Measurements from ENCODE around the gene CDCA4. TPM values are rescaled to one million over a fixed set of nuclear protein-coding genes. Genes with fewer than 3 reads are reported as not detected.

Gene CDCA4
- total RNA-seq, 4 donors from 2014 or later: 15.3 to 35.0 (median 23.3) TPM

DNA sequence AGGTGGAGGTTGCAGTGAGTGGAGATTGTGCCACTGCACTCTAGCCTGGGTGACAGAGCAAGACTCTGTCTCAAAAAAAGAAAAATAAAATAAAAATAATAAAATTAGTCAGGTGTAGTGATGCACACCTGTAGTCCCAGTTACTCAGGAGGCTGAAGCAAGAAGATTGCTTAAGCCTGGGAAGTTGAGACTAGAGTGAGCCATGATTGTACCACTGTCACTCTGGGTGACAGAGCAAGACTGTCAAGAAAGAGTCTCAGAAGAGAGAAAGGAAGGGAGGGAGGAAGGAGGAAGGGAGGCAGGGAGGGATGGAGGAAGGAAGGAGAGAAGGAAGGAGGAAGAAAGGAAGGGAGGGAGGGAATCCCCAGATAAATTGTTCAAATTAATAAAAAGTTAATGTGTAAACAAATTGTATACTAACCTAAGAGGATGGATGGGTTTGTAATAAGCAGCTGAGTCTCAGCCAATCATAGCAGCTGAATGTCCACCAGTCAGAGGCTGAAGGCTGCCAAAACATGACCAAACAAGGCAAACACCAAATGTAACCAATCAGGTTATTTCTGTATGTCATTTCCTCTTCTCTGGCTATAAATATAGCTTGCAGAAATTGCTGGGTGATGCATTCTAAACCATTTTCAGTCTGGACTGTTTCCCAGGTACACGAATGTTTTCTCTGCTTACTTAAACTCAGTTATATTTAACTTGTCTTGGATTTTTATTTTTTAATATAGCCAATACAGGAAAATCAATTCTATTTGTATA is 6.1 kb upstream of the CDCA4 start:
- TF ChIP-seq, protein P1, sequence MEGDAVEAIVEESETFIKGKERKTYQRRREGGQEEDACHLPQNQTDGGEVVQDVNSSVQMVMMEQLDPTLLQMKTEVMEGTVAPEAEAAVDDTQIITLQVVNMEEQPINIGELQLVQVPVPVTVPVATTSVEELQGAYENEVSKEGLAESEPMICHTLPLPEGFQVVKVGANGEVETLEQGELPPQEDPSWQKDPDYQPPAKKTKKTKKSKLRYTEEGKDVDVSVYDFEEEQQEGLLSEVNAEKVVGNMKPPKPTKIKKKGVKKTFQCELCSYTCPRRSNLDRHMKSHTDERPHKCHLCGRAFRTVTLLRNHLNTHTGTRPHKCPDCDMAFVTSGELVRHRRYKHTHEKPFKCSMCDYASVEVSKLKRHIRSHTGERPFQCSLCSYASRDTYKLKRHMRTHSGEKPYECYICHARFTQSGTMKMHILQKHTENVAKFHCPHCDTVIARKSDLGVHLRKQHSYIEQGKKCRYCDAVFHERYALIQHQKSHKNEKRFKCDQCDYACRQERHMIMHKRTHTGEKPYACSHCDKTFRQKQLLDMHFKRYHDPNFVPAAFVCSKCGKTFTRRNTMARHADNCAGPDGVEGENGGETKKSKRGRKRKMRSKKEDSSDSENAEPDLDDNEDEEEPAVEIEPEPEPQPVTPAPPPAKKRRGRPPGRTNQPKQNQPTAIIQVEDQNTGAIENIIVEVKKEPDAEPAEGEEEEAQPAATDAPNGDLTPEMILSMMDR (IDR thresholded peaks at IDR 0.05): no peak
- no peak for TF ChIP-seq POLR2A (IDR thresholded peaks at IDR 0.05)
- Histone ChIP-seq H3K27me3 (no peaks in the 10 kb centered on the region), H3K4me3 (no peak overlapping the region), H3K27ac (peak overlapping the region in 3 of 4 donors; percentile 48 to 68 (median 59)), H3K36me3 (no peaks in the 10 kb centered on the region), H3K4me1 (peaks cover under 1 to 48% (median 3%) of the 10 kb centered on the region in 3 donors), H3K9me3 (no peaks in the 10 kb centered on the region)
- no peak for DNase-seq
- intact Hi-C loops (cut with DNase I): no loop called here
- 17 to 25% methylated on average over 1 of the region's 1 CpG for WGBS, 2 donors

DNA sequence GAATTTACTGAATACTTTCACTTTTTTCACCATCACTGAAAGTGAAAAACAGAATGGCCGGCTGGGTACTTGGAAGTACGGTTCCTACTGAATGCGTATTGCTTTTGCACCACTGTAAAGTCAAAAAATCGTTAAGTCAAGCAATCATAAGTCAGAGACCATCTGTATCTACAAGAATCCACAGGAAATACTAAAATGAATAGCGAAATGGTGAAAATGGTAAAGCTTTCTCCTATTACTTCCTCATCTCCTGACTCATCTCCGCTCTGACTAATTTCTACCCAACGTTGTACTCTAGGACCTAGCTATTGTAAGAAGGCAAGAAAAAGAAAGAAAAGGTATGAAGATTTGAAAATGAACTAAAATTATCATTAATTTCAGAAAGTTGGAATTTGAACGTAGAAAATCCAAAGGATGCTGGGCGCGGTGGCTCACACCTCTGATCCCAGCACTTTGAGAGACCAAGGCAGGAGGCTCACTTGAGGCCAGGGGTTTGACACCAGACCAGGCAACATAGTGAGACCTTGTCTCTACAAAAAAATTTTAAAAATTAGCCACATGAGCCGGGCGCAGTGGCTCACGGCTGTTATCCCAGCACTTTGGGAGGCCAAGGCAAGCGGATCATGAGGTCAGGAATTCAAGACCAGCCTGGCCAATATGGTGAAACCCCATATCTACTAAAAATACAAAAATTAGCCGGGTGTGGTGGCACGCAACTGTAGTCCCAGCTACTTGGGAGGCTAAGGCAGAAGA is 5.3 kb upstream of the CDCA4 start:
- Histone ChIP-seq H3K4me1 (peaks cover 5 to 51% (median 9%) of the 10 kb centered on the region in 3 donors), H3K27ac (peak overlapping the region in 1 of 4 donors; percentile 20), H3K9me3 (no peaks in the 10 kb centered on the region), H3K36me3 (no peaks in the 10 kb centered on the region), H3K4me3 (no peak overlapping the region), H3K27me3 (no peaks in the 10 kb centered on the region)
- TF ChIP-seq, protein P1 (IDR thresholded peaks at IDR 0.05): no peak
- no peak for TF ChIP-seq POLR2A (IDR thresholded peaks at IDR 0.05)
- WGBS, 2 donors: 72 to 75% methylated on average over 16 of the region's 16 CpGs
- no peak for DNase-seq
- intact Hi-C loops (cut with DNase I): no loop called here

DNA sequence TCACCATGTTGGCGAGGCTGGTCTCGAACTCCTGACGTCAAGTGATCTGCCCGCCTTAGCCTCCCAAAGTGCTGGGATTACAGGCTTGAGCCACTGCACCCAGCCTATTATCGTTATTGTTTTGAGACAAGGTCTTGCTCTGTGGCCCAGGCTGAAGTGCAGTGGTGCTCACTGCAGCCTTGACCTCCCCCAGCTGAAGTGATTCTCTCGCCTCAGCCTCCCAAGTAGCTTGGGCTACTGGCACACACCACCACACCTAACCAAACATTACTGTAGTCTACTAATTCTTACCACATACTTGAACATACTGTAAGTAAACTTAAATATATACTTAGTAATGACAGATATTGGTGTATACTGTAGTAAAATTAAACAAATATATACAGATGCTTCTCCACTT is 4.5 kb upstream of the CDCA4 start:
- TF ChIP-seq POLR2A (IDR thresholded peaks at IDR 0.05): no peak
- TF ChIP-seq, protein P1 (IDR thresholded peaks at IDR 0.05): no peak
- Histone ChIP-seq H3K9me3 (no peaks in the 10 kb centered on the region), H3K36me3 (no peaks in the 10 kb centered on the region), H3K4me1 (peaks cover 5 to 52% (median 9%) of the 10 kb centered on the region in 3 donors), H3K4me3 (no peak overlapping the region), H3K27ac (peak overlapping the region in 2 of 4 donors; percentile 52 to 56), H3K27me3 (no peaks in the 10 kb centered on the region)
- intact Hi-C loops (cut with DNase I): no loop called here
- 81 to 89% methylated on average over 2 to 6 of the region's 6 CpGs for WGBS, 2 donors
- DNase-seq: no peak

DNA sequence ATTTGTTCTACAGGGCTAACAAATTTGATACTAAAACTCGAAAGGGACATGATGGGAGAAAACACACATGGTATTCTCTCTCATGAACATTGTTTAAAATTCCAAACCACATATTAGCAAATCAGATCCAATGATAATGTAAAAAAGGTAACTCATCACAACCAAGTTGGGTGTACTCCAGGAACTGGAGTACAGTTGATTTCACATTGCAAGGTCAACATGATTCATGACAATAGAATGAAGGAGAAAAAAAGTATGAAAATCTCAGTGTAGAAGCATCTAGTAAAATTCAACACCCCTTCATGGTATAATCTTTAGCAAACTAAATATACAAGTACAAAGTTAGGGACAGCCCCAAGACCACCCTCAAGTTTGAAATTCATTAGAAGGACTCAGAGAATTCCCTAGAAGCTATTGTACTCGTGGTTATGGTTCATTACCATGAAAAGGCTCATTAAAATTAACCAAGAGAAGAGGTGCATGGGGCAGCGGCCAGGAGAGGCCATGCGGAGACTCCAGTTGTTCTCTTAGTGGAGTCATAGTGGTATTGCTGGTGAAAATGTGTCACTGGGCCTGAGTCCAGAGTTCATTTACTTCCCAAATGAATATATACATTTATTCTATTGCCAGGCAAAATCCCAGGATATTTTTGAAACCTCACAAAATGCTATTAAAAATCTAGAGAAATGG is 3.1 kb upstream of the CDCA4 start:
- WGBS, 2 donors: 76 to 86% methylated on average over 4 of the region's 4 CpGs
- TF ChIP-seq, protein P1 (IDR thresholded peaks at IDR 0.05): no peak
- no peak for TF ChIP-seq POLR2A (IDR thresholded peaks at IDR 0.05)
- no peak for DNase-seq
- Histone ChIP-seq H3K9me3 (no peaks in the 10 kb centered on the region), H3K27me3 (no peaks in the 10 kb centered on the region), H3K4me1 (peaks cover 13 to 67% (median 20%) of the 10 kb centered on the region in 3 donors), H3K4me3 (no peak overlapping the region), H3K36me3 (no peaks in the 10 kb centered on the region), H3K27ac (peak overlapping the region in 1 of 4 donors; percentile 52)
- intact Hi-C loops (cut with DNase I): no loop called here

All from esophagus squamous epithelium (tissue), 5 donors.